ENCODE measurements around the gene PSMA1.

The PSMA1 gene

GRCh38 chr11:14529321-14529720, 9.1 kb upstream of the PSMA1 start:
- no peak for DNase-seq

- DNase-seq: no peak
Measured at GRCh38 chr11:14522801-14523200, 2.6 kb upstream of the PSMA1 start.

DNA sequence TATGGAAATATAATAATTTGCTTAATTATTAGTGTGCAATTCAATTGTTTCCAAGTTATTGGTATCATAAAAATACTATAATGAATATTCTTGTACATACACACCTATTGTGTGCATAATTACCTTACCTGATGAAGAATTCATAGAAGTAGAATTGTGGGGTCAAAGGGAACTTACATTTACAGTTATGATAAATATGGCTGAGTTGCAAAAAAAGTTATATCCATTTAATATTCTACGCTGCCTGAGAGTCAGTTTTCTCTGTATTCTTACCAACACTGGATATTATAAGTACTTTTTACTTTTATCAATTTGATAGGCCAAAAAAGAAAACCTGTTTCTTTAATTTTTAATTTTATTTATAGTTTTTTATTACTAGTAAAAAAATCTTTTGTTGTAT, 2.1 kb upstream of the PSMA1 start:
- no peak for DNase-seq

- no peak for DNase-seq
Measured at GRCh38 chr11:14520747-14521151, 563 bp upstream of the PSMA1 start.

DNA sequence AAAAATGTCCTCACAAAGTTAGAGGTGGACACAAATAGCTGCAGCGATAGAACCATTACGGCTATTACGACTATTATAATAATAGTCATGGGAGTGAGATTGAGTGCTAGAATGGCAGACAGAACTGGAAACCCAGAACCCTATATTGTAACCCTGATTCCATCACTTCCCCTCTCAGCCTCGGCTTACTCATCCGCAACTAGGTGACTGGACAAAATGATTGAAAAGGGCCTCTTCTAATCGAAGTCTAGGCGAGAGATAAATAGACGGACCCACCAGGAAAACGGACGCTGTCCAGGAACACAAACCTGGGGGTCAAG, 629 bp downstream of the PSMA1 start:
- no peak for DNase-seq

- DNase-seq: no peak
Measured at GRCh38 chr11:14518820-14519219, 1.4 kb downstream of the PSMA1 start.

DNA sequence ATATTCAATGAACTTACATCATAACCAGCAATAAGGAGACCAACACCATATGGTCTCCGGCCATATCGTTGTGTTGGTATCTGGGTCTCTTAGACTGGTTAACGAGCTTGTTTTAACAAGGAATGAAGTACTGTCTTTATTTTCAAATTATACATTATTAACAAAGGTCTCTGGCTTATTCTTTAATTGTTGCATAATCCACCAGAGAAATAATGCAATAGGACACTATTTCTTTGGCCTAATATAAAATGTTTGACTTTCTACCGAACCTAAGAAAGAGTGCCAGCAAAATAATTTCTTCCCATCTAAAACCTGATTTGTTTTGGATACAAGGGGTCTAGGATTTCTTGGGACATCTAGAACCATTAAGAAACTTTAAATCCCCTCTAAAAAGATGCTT, 6.4 kb downstream of the PSMA1 start:
- no peak for DNase-seq

GRCh38 chr11:14506532-14506931, 13.7 kb downstream of the PSMA1 start:
- DNase-seq: no peak

- no peak for DNase-seq
Measured at GRCh38 chr11:14503023-14503422, 17.2 kb downstream of the PSMA1 start.

GRCh38 chr11:14502039-14502438, 18.1 kb downstream of the PSMA1 start:
- no peak for DNase-seq

GRCh38 chr11:14500181-14500651, 20.0 kb downstream of the PSMA1 start:
- no peak for DNase-seq

- DNase-seq: peak; percentile 96
Measured at GRCh38 chr11:14499560-14500180, 20.5 kb downstream of the PSMA1 start, which contains the start of gene COPB1. Gene COPB1 (minus strand): TSS chr11:14499811. CDS start chr11:14498928, 883 bp downstream.

GRCh38 chr11:14499178-14499559, 21.0 kb downstream of the PSMA1 start:
- no peak for DNase-seq

- no peak for DNase-seq
Measured at GRCh38 chr11:14480716-14481115, 39.5 kb downstream of the PSMA1 start.

DNA sequence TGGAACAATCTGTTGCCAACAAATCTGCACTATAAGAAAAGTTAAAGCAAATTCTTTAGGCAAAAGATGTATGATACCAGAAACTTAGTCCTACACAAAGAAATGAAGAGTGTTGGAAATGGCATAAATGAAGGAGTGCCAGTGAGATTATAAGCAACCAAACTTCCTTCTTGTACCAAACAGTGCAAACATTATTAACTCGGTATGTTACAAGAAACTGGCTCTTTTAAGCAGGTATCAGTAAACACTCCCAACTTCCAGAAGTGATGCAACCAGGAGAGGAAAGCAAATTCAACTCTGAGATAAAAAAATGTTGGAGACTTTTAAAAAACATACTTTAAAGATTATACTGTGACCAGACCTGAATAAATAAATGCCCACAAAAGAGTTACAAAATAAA, 49.1 kb downstream of the PSMA1 start:
- no peak for DNase-seq

GRCh38 chr11:14463623-14464022, 56.6 kb downstream of the PSMA1 start:
- DNase-seq: no peak

DNA sequence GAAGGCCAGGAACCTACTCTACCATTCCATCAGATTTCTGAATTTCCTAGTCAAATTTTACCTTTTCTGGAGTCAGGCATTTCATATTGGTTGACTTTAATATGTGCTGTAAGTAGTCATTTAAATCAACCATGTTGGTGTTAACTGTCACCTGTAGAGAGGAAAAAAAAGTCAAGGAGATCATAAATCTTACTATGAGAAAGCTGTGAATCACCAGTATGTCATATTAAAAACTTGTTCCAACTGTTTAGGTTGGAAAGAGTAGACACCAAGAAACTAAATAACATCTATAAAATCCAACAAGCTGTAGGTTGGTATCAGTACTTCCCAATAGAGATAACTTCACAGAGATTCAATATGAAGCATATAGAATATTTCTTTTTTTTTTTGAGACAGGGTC, 60.0 kb downstream of the PSMA1 start:
- DNase-seq: no peak

DNA sequence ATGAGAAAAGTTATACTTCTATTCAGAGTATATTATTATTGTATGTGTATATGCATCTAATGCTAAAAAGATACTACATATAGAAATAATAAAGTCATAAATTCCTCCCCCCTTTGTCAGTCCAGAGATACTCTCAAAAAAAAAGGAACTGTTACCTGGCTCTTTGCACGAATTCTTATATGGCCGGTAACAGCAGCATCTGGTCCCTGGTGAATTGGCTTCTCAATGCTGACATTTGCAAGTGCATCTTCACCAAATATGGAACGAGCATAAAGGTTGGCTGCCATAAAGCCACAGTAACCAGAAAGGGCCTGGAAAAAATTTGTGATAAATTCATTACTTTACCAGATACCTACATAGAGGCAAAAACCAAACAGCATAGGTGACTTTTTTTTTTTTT, 61.8 kb downstream of the PSMA1 start:
- no peak for DNase-seq

DNA sequence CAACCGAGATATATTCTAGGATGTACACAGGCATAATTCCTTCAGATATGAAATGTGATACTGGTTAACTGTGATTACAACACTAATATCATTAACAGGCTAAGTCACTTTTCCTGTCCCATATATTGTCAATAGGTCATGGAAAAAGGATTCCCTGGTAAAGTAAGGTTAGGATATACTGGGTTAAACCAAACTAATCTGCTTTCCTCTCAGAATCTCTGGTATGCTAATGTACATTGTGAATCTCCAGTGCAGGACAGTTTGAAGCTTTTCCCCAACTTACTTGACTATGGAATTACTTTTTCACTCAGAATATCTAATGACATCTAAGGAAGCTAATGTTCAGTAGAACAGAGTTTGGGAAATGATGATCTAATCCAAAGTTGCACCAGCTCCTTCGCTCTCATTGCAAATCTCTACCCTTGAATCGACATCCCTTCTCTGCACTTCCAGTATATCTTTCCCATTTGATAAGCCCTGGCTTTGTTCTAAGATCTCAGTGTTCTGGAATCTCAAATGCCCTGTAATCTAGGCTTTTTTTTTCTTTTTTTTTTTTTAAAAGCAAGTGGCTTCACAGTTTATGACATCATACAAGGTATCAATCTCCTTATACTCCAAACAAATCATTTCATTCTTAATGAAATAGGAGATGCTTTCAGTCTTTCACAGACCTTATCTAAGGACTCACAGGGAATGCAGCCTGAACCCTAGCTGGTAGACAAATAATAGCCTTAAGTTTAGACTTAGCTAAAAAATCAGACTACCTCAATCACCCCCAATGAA, 64.3 kb downstream of the PSMA1 start:
- no peak for DNase-seq
